ENCODE measurements around the gene OBSCN.

The OBSCN gene

DNA sequence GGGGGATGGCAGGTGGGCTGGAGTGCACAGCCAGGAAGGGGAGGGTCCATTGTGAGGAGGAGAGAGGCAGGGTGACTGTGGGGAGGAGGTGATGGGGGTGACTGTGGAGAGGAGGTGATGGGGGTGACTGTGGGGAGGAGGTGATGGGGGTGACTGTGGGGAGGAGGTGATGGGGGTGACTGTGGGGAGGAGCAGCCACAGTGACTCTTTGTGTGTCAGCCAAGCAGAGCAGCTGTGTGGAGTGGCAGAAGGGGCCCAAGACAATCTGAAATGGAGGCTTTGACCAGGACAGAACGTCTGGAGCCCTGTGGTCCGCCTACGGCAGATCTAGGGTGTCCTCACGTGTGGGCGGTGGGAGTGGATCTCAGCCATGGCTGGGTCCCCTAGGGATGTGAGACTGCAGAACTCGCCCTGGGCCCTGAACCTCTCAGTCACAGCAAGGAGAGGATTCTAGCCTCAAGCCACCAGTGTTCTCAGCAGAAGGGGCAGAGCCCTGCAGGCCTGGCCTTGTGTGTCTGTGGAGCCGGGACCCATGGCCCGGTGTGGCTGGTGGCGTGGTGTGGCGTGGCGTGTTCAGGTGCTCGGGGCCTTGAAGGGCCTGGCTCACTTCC lies 81.5 kb downstream of the OBSCN start:
- DNase-seq: no peak

DNA sequence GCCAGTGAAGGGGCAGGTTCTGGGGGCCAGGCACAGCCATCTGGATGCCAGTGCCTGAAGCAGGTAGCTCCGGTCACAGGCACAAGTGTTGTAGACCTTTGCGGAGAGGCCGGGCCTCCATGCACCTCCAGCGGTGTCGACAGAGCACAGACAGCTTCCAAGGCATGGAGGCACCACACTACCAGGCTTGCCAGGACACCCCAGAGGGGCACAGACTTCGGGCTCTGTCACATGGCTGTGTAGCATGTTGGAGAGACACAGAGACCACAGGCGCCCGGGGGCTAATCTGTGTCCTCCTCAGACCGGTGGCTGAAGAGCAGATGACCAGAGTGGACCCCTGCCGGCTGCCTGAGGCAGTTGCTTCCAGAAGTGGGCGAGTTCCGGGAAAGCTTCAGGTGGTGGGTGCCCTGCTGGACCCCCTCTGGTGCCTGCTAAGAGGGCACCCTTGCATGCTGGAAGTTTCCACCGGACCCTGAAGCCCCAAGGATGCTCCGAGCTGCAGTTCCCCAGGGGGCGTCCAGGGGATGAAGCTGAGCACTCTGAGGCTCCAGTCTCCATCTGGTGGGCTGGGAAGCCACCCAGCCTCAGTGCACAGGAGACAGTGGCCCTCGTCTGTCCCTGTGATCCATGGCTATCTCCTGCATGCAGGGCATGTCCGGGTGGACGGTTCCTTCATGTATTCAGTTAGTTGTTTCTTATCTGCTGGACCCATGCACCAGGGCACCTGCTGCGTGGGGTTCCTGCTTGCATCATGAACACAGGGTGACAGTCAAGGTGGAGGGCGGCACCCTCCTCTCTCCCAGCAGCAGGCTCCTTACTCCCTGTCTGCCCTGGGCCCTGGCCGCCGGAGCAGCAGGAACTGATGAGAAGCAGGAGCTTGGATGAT lies 82.4 kb downstream of the OBSCN start:
- DNase-seq: no peak

DNA sequence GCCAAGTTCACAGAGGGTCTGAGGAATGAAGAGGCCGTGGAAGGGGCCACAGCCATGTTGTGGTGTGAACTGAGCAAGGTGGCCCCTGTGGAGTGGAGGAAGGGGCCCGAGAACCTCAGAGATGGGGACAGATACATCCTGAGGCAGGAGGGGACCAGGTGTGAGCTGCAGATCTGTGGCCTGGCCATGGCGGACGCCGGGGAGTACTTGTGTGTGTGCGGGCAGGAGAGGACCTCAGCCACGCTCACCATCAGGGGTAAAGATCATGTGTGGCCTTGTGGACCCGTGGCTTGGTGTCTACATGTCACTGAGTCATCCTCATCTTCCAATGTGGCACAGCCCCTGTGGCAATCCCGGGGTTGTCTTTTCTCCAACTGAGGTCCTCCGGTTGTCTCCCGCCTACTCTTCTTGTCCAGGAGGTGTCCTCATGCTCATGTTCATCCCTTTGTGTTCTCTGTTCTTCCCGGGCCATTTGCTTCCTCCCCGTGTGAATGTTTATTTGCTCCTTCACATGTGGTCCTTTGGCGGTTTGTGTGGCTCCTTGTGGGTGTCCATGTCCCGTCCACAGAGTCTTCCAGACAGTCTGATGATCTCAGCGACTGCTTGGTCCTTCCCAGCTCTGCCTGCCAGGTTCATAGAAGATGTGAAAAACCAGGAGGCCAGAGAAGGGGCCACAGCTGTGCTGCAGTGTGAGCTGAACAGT lies 84.2 kb downstream of the OBSCN start:
- DNase-seq: no peak

DNA sequence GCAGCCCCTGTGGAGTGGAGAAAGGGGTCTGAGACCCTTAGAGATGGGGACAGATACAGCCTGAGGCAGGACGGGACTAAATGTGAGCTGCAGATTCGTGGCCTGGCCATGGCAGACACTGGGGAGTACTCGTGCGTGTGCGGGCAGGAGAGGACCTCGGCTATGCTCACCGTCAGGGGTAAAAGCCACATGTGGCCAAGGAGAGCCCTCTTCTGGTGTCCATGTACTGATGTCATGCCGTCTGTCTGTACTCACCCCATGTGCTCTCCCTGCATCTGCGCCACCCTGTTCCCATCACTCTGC lies 84.7 kb downstream of the OBSCN start:
- DNase-seq: no peak

DNA sequence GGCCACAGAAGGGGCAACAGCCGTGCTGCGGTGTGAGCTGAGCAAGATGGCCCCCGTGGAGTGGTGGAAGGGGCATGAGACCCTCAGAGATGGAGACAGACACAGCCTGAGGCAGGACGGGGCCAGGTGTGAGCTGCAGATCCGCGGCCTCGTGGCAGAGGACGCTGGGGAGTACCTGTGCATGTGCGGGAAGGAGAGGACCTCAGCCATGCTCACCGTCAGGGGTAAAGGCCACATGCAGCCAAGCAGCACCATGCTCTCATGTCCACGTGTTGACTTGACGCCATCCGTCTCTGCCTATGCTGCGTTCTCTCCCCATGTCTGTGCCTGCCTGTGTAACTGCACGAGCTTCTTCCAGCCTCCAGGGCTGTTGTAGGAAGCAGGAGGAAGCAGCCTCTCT lies 85.5 kb downstream of the OBSCN start:
- no peak for DNase-seq

DNA sequence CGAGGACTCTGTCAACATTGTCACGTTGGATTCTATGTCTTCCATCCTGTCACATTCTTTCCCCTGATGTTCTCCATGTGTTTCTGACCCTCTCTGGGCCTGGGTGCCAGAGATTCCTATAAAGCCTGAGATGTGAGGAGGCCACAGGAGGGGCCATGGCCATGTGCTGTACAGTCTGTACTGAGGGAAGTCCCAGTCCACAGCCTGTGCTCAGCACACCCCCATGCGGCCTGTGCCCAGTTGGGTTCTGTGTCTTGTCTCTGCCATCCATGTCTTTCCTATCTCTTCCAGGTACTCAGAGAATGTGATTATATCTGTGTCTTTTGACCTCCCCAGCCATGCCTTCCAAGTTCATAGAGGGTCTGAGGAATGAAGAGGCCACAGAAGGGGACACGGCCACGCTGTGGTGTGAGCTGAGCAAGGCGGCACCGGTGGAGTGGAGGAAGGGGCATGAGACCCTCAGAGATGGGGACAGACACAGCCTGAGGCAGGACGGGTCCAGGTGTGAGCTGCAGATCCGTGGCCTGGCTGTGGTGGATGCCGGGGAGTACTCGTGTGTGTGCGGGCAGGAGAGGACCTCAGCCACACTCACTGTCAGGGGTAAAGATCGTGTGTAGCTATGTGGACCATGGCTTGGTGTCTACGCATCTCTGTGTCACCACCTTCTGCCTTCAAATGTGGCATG lies 86.1 kb downstream of the OBSCN start:
- no peak for DNase-seq

DNA sequence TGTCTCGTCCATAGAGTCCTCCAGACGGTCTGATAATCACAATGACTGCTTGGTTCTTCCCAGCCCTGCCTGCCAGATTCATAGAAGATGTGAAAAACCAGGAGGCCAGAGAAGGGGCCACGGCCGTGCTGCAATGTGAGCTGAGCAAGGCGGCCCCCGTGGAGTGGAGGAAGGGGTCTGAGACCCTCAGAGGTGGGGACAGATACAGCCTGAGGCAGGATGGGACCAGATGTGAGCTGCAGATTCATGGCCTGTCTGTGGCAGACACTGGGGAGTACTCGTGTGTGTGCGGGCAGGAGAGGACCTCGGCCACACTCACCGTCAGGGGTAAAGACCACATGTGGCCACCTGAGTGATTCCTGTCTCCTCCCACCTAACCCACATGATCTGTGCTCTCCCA lies 86.9 kb downstream of the OBSCN start:
- DNase-seq: no peak

DNA sequence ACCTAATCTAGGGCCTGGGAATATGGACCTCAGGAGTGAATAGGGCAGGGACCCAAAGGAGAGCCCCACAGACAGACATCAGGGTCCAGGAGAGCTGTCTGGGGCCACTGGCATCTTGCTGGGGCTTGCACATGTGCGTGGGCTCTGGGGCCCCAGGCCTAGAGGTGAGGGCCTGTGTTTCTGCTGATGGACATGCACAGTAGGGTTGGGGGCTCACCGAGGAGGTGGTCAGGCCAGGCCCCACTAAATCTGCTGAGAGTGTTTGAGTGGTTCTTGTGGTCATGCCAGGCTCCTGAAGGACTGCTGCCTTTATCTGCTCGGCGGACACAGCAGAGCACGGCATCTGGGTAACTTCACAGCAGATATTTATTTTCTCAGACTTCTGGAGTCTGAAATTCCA lies 87.4 kb downstream of the OBSCN start:
- DNase-seq: no peak

DNA sequence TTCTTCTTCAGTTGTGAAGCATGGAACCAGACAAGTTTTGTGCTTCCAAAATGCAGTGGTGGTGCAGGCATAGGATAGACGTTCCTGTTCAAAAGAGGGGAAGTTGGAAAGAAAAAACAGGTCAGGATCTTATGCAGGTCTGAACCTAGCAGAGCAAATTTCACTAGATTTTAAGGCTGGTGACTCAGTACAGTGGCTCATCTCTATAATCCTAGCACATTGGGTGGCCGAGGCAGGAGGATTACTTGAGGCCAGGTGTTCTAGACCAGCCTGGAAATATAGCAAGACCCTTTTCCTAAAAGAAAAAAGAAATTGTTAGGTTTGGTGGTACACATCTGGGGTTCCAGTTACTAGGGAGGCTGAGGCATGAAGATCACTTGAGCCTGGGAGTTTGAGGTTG lies 88.1 kb downstream of the OBSCN start:
- DNase-seq: no peak

DNA sequence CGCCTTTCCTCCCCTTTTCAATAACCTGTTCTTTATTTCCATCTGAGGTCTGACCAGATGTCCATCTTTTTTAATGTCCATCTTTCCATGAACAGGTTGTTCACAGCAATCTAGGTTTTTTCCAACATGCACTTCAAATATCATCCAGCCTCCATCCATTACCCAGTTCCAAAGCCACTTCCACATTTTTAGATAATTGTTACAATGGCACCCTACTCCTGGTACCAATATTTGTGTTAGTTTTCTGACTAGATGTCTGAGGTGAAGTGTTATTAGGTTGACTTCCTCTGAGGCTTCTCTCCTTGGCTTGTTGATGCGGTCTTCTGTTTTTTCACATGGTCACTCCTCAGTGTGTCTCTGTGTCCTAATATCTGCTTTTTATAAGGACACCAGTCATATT lies 89.4 kb downstream of the OBSCN start:
- no peak for DNase-seq

DNA sequence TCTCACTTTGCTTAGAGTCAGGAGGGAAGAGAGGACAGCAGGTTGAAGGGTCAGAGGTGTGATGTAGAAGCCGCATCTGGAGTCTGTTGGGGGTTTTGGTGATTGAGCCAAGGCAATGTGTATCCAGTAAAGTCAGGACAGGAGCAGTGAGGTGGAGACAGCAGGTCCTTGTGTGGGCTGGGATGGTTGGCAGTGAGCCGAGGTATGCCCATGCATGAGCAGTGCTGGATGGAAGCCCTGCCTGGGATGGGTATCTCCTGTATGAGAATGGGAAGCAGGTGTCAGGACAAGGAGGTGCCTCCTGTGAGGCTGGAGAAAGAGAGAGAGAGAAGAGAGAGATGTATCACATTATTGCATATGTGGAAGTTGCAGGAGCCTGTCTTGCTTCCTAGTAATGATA lies 90.0 kb downstream of the OBSCN start:
- DNase-seq: no peak

DNA sequence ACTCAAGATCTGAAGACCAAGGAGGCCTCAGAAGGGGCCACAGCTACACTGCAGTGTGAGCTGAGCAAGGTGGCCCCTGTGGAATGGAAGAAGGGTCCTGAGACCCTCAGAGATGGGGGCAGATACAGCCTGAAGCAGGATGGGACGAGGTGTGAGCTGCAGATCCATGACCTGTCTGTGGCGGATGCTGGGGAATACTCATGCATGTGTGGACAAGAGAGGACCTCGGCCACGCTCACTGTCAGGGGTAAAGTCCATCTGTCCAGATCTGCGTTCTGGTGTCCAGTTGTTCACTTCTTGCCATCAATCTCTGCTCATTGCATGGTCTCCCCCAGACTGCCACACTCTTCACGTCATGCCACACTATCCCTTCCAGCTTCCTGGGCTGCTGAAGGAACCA lies 90.6 kb downstream of the OBSCN start:
- DNase-seq: no peak

DNA sequence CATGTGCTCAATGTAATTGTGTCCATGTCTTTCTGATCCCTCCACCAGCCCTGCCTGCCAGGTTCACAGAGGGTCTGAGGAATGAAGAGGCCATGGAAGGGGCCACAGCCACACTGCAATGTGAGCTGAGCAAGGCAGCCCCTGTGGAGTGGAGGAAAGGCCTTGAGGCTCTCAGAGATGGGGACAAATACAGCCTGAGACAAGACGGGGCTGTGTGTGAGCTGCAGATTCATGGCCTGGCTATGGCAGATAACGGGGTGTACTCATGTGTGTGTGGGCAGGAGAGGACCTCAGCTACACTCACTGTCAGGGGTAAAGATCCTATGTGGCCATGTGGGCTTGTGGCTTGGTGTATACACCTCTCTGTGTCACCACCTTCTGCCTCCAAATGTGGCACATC lies 91.4 kb downstream of the OBSCN start:
- no peak for DNase-seq

DNA sequence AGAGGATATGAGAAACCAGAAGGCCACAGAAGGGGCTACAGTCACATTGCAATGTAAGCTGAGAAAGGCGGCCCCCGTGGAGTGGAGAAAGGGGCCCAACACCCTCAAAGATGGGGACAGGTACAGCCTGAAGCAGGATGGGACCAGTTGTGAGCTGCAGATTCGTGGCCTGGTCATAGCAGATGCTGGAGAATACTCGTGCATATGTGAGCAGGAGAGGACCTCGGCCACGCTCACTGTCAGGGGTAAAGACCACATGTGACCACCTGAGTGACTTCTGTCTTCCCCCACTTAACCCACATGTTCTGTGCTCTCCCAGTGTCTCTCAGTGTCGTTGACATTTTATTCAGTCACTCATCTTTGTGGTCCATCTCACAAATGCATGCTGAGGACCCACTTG lies 92.1 kb downstream of the OBSCN start:
- no peak for DNase-seq

DNA sequence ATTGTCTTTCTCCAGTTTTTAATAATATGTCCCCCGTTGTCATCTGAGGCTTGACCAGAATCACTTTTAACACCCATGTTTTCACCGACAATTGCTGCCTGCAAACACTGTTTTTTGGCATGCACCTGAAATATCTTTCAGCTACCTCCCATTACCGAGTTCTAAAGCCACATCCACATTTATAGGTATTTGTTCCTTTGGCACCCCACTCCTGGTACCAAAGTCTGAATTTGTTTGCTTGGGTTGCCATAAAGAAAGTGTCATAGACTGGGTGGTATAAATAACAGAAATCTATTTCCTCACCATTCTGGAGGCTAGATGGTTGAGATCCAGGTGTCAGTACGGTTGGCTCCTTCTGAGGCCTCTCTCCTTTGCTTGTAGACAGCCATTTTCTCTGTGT lies 94.2 kb downstream of the OBSCN start:
- no peak for DNase-seq

DNA sequence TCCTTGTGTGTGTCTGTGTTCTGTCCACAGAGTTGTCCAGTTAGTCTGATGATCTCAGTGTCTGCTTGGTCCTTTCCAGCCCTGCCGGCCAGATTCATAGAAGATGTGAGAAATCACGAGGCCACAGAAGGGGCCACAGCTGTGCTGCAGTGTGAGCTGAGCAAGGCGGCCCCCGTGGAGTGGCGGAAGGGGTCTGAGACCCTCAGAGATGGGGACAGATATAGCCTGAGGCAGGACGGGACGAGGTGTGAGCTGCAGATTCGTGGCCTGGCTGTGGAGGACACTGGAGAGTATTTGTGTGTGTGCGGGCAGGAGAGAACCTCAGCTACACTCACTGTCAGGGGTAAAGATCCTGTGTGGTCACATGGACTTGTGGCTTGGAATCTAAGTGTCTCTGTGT lies 95.8 kb downstream of the OBSCN start:
- DNase-seq: no peak

DNA sequence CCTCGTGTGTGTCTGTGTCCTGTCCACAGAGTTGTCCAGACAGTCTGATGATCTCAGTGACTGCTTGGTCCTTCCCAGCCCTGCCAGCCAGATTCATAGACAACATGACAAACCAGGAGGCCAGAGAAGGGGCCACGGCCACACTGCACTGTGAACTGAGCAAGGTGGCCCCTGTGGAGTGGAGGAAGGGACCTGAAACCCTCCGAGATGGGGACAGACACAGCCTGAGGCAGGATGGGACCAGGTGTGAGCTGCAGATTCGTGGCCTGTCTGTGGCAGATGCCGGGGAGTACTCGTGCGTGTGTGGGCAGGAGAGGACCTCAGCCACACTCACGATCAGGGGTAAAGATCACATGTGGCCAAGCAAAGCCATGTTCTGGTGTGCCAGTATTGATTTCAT lies 96.4 kb downstream of the OBSCN start:
- DNase-seq: no peak

DNA sequence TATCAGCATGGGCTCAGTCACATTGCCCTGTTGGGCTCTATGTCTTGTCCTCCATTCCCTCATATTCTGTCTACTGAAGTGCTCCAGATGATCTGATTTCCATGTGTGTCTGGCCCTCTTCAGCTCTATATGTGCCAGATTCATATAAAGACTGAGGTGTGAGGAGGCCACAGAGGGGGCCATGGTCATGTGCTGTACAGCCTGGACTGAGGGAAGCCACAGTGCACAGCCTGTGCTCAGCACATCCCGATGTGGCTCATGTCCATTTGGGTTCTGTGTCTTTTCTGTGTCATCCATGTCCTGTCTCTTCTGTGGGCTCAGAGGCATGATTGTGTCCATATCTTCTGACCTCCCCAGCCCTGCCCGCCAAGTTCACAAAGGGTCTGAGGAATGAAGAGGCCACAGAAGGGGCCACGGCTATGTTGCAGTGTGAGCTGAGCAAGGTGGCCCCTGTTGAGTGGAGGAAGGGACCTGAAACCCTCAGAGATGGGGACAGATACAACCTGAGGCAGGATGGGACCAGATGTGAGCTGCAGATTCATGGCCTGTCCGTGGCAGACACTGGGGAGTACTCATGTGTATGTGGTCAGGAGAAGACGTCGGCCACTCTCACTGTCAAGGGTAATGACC lies 97.0 kb downstream of the OBSCN start:
- DNase-seq: no peak

DNA sequence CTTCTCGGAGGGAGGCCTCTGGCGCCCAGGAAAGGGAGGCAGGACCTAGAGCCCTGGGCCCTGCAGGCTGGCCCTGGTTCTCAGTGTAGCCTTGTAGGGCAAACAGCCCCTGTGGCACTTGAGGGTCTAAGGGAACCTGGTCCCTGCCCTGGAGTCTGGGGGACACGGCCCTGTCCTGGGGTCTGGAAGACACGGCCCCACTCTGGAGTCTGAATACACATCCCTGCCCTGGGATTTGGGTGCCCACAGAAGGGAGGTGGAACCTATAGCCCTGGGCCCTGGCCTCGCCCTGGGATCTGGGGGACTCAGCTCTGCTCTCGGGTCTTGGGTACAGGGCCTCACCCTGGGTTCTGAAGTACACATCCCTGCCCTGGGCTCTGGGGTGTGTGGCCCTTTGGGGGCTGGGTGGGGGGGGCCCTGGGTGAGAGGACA lies 97.9 kb downstream of the OBSCN start:
- DNase-seq: no peak

DNA sequence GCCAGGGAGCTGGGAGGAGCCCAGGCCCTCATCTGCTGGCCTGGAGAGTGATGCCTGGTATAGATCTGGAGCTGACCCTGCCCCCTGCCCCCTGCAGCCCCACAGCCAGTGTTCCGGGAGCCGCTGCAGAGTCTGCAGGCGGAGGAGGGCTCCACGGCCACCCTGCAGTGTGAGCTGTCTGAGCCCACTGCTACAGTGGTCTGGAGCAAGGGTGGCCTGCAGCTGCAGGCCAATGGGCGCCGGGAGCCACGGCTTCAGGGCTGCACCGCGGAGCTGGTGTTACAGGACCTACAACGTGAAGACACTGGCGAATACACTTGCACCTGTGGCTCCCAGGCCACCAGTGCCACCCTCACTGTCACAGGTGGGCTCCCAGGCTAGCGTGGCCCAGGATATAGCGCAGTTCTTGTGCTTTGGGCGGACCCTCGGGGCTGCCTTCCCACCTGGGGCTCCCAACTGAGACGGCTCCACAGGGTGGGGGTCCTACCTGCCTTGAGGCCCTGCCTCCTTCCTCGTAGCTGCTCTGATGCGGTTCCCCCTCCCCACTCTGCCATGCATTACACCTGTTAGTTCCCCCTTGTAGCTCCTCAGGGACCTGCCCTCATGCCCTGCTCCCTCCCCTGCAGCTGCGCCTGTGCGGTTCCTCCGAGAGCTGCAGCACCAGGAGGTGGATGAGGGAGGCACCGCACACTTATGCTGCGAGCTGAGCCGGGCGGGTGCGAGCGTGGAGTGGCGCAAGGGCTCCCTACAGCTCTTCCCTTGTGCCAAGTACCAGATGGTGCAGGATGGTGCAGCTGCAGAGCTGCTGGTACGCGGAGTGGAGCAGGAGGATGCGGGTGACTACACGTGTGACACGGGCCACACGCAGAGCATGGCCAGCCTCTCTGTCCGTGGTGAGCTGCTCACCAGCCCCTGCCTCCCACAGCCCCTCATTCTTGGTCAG lies 98.7 kb downstream of the OBSCN start:
- no peak for DNase-seq

DNA sequence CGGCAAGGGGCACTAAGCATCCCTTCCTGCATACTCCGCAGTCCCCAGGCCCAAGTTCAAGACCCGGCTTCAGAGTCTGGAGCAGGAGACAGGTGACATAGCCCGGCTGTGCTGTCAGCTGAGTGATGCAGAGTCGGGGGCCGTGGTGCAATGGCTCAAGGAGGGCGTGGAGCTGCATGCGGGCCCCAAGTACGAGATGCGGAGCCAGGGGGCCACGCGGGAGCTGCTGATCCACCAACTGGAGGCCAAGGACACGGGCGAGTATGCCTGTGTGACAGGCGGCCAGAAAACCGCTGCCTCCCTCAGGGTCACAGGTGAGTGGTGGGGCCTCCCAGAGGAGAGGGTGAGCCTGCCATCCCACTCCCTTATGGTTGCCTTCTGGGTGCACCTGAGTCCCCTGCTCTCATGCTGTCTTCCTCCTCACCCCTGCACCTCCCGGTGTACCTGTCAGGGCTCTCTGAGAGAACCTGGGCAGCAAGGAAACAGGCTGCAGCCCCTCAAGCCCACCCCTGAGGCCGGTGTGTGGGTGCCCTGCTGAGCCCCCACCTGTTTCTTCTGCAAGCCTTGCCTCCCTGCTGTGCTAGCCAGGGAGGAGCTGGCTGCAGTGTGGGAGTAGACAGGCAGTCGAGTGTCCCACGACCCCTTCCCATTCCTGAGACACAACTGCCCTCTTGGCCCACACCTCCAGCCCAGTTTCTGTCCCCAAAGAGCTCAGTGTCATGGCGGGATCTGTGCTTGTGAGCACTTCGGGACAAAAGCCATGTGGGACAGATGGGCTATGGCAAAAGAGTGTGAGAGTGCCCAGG lies 99.6 kb downstream of the OBSCN start:
- no peak for DNase-seq
